SK-N-SH treated with all-trans-retinoic acid at 6 μM for 48 hours (cell line): Measurements from ENCODE around the gene LMAN1L.

Experiments used
- ARNTL ChIP-seq: fragments of 450-650 bp; formaldehyde crosslinking; IDR thresholded peaks from 2 replicates; pipeline ENCODE4 v1.5.0; 2020; ENCODE audit warnings: low read depth, mild to moderate bottlenecking, moderate library complexity, borderline replicate concordance
- ISL1 ChIP-seq: fragments of 250-450 bp; sonication (Bioruptor Pico); IDR thresholded peaks from 2 replicates; pipeline ENCODE4 v2.1.2; 2022; ENCODE audit warnings: mild to moderate bottlenecking, moderate library complexity
- RARB ChIP-seq: fragments of 250-450 bp; sonication (Bioruptor Pico); IDR thresholded peaks from 2 replicates; pipeline ENCODE4 v1.8.0; 2021; ENCODE audit warnings: mild to moderate bottlenecking, moderate library complexity
- TCF4 ChIP-seq: fragments of 250-450 bp; sonication (Bioruptor Pico); IDR thresholded peaks from 2 replicates; pipeline ENCODE4 v1.8.0; 2021; ENCODE audit warnings: mild to moderate bottlenecking, moderate library complexity, borderline replicate concordance
- TOX ChIP-seq: fragments of 250-450 bp; sonication (Bioruptor Pico); IDR thresholded peaks from 2 replicates; pipeline ENCODE4 v1.8.0; 2021; ENCODE audit warnings: mild to moderate bottlenecking, moderate library complexity, borderline replicate concordance
- ZFP30 ChIP-seq: fragments of 450-650 bp; formaldehyde crosslinking; IDR thresholded peaks from 2 replicates; pipeline ENCODE4 v1.5.0; 2022; ENCODE audit warnings: mild to moderate bottlenecking, moderate library complexity
- ZNF70 ChIP-seq: fragments of 450-650 bp; formaldehyde crosslinking; IDR thresholded peaks from 2 replicates; pipeline ENCODE4 v1.5.0; 2020; ENCODE audit warnings: mild to moderate bottlenecking, moderate library complexity
- ZNF8 ChIP-seq: fragments of 450-650 bp; formaldehyde crosslinking; IDR thresholded peaks from 2 replicates; pipeline ENCODE4 v1.5.0; 2020; ENCODE audit warnings: mild to moderate bottlenecking, moderate library complexity

DNA sequence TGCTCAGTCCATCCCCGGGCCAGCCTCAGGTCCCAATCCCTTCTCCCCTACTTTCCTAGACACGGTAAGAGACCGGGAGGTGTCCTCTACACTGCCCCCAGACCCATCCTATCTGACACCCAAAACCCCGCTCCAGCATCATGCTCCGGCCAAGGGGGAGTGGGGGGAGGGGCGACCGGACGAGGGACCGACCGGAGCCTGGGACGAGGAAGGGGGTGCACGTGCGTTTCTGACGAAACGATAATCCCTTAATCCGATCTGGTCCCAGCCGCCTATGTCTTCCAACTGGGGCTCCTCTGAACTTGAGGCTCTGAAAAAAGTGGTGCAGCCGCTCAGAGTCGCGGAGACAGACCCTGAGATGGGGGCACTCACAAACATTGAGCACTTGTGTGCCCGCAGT, 14.3 kb downstream of the LMAN1L start:
- TF ChIP-seq TOX (CRISPR knock-in tag) (no peak), ZNF8 (CRISPR knock-in tag) (no peak), ZFP30 (CRISPR knock-in tag) (no peak), RARB (CRISPR knock-in tag) (no peak), ISL1 (CRISPR knock-in tag) (no peak), TCF4 (CRISPR knock-in tag) (no peak), ARNTL (CRISPR knock-in tag) (no peak), ZNF70 (CRISPR knock-in tag) (no peak)
